22Rv1 (cell line): ENCODE data around the gene ADRM1.

Experiments
- ZFX ChIP-seq: fragments of 450-650 bp; IDR thresholded peaks from 2 replicates; pipeline ENCODE4 v1.6.1; 2017; ENCODE audit warnings: antibody characterized with exemption, borderline replicate concordance
- TF ChIP-seq, protein P1 (sequence below): fragments of 450-650 bp; IDR thresholded peaks from 2 replicates; pipeline ENCODE4 v1.5.1; 2017; ENCODE audit warnings: mild to moderate bottlenecking

GRCh38 chr20:62291251-62292066 lies 11.3 kb upstream of the ADRM1 start:
- TF ChIP-seq, protein P1, sequence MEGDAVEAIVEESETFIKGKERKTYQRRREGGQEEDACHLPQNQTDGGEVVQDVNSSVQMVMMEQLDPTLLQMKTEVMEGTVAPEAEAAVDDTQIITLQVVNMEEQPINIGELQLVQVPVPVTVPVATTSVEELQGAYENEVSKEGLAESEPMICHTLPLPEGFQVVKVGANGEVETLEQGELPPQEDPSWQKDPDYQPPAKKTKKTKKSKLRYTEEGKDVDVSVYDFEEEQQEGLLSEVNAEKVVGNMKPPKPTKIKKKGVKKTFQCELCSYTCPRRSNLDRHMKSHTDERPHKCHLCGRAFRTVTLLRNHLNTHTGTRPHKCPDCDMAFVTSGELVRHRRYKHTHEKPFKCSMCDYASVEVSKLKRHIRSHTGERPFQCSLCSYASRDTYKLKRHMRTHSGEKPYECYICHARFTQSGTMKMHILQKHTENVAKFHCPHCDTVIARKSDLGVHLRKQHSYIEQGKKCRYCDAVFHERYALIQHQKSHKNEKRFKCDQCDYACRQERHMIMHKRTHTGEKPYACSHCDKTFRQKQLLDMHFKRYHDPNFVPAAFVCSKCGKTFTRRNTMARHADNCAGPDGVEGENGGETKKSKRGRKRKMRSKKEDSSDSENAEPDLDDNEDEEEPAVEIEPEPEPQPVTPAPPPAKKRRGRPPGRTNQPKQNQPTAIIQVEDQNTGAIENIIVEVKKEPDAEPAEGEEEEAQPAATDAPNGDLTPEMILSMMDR = no peak
- TF ChIP-seq ZFX = no peak
